ENCODE results near the gene SHTN1.

The SHTN1 gene

DNA sequence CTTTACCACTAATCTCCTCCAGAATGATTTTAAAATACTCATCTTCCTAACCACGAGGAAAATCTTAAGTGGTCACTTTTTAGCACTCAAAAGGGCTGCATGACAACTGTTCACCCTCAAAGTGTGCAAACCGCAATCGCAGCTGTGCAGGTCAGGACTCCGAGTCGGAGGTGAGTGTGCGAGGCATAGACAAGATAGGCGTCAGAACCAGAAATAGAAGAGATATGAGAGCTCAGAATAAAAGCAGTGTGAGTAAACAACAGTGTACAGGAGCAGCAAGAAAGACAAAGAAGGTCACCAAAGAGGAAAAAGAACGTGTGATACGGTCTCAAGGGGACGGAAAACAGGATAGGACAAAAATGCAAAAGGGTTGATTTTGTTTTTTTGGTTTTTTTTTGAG is 173.2 kb downstream of the SHTN1 start:
- DNase-seq, result no peak

Measured in inflammatory macrophage (primary cell).